GM18867 (cell line): ENCODE data around the gene MTAP.
A peak's percentile ranks its signal among the peaks of the same experiment; 100 is the strongest.

Source experiments
- ATAC-seq: cut with Tn5 transposase; IDR thresholded peaks from one replicate; pipeline ENCODE4 v1.9.1; 2021; ENCODE audit warnings: mild to moderate bottlenecking, moderate library complexity; ENCODE audit not compliant: unreplicated experiment

Gene MTAP

GRCh38 chr9:21968331-21969010 lies 166.0 kb downstream of the MTAP start:
- no peak for ATAC-seq

DNA sequence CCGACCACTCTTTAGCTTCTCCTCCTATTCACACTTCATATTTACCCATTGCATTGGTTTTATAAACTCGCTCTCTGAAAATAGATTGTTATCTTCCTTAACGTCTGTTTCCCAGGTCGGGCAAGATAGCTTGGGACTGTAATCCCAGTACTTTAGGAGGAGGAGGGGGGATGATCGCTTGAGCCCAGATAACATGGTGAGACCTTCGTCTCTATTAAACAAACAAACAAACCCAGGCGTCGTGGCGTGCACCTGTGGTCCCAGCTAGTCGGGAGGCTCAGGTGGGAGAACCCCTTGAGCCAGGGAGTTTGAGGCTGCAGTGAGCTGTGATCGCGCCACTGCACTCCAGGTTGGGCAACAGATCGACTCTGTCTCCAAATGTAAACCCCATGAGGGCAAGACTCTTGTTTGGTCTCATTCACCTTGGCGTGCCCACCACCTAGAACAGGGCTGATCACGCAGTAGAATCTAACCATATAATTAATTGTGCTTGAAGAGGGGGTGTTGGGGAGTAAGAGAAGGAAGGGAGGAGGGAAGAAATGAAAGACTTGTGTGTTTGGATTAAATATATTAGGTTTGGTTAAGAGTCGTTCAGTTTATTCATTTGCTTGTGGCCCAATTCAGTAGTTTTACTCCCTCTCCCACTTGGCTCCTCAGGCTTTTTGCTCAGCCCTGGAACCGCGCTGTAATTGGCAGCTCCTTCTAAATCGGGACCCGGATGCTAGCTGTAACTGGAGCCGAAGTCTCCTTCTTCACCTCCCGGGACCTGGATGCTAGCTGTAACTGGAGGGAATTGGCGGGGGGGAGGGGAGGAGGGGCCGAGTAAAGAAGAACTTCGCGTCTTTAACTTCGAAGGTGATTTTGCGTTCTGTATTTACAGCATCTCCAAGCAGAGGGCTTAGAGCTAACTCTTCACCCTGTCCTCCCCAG lies 166.8 kb downstream of the MTAP start:
- ATAC-seq: no peak

DNA sequence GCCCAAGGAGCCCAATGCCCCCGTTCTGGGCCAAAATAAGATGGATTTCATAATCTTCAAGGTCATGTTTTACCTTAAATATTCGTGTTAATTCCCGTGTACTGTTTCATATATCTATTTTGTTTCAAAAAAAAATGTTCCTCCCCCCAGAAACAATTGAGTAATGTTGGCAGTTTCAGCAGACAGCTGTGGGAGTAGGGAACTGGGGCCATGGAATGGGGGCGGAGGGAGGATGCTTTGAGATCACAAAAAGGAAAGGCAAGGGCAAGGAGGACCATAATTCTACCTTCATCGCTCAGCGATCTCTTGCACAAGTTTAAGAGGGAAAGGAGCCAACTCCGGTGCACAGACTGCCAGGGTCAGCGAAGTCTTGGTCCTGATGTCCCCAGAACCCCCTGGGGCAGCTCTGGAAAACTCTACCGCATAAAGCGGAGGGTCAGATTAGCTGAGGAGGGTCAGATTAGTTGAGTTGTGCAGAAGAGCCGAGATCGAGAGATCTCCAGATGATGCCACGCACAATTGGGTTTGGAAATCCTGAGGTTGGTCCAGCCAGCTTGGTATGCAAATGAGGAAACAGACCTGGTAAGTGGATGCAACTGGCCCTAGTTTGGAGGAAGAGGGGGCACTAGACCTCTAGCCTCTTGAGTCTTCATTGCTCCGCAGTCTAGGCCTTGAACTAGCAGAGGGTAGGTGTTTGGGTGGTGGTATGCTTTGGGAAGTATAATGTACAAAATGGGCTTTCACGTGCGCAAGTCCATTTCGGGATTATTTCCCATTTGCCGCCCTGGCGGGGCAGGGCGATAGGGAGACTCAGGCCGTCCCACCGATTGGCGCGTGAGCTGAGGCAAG lies 167.7 kb downstream of the MTAP start:
- no peak for ATAC-seq

DNA sequence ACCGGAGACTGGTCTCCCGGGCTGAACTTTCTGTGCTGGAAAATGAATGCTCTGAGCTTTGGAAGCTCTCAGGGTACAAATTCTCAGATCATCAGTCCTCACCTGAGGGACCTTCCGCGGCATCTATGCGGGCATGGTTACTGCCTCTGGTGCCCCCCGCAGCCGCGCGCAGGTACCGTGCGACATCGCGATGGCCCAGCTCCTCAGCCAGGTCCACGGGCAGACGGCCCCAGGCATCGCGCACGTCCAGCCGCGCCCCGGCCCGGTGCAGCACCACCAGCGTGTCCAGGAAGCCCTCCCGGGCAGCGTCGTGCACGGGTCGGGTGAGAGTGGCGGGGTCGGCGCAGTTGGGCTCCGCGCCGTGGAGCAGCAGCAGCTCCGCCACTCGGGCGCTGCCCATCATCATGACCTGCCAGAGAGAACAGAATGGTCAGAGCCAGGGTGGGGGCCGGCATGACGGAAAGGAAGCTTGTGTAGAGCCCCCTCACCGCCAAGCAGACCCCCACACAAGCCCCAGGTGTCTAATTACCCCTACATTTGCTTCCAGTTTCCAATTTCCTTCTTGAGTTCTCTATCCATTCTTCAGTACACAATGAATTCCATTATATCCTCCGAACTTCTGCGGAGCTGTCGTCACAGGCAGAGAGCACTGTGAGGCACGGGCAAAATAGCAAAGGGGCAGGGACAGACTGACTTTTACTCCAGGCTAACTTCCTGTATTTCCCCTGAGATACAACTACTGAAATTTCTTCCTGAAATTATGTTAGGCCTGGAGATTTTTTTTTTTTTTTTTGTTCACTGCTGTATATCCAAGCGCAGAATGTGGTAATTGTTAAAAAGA lies 168.6 kb downstream of the MTAP start:
- ATAC-seq: no peak

- no peak for ATAC-seq
These were observed 169.9 kb downstream of the MTAP start for GRCh38 chr9:21972361-21972760.

DNA sequence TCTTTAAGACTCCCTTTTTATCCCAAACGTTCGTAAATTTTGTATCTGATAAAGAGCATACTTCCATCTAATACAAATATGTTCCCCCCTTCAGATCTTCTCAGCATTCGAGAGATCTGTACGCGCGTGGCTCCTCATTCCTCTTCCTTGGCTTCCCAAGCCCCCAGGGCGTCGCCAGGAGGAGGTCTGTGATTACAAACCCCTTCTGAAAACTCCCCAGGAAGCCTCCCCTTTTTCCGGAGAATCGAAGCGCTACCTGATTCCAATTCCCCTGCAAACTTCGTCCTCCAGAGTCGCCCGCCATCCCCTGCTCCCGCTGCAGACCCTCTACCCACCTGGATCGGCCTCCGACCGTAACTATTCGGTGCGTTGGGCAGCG lies 171.9 kb downstream of the MTAP start:
- no peak for ATAC-seq

DNA sequence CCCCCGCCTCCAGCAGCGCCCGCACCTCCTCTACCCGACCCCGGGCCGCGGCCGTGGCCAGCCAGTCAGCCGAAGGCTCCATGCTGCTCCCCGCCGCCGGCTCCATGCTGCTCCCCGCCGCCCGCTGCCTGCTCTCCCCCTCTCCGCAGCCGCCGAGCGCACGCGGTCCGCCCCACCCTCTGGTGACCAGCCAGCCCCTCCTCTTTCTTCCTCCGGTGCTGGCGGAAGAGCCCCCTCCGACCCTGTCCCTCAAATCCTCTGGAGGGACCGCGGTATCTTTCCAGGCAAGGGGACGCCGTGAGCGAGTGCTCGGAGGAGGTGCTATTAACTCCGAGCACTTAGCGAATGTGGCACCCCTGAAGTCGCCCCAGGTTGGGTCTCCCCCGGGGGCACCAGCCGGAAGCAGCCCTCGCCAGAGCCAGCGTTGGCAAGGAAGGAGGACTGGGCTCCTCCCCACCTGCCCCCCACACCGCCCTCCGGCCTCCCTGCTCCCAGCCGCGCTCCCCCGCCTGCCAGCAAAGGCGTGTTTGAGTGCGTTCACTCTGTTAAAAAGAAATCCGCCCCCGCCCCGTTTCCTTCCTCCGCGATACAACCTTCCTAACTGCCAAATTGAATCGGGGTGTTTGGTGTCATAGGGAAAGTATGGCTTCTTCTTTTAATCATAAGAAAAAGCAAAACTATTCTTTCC lies 172.4 kb downstream of the MTAP start:
- ATAC-seq: peak; percentile 59

DNA sequence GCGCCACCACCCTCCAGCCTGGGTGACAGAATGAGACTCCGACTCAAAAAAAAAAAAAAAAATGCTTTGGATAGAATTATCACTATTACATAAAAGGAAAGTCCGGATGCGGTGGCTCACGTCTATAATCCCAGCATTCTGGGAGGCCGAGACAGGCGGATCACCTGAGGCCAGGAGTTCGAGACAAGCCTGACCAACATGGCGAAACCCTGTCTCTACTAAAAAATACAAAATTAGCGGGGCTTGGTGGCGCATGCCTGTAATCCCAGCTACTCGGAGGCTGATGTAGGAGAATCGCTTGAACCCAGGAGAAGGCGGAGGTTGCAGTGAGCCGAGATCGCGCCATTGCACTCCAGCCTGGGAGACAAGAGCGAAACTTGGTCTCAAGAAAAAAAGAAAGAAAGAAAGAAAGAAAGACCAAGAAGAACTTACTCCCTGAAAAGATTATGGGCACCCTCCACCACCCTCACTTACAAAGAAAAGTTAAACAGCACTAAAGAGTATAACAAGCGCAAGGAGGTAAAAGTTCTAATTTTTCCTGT lies 174.0 kb downstream of the MTAP start:
- ATAC-seq: no peak

DNA sequence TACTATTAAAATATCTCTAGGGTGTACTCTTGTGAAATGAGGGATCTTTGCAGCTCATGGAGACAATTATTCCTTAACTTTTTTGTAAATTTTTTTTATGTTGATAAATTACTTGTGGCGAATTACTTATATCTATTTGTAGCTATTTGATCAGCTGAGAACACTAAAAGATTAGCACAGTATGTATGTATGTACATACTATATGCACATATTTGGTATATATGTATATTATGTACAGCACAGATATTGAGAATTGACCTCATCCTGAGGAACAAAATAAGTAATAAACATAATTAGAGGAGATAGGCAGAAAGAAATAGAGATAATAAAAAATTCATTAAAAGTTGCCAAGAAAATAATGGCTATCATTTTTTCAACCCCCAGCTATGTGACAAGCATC lies 180.0 kb downstream of the MTAP start:
- no peak for ATAC-seq

DNA sequence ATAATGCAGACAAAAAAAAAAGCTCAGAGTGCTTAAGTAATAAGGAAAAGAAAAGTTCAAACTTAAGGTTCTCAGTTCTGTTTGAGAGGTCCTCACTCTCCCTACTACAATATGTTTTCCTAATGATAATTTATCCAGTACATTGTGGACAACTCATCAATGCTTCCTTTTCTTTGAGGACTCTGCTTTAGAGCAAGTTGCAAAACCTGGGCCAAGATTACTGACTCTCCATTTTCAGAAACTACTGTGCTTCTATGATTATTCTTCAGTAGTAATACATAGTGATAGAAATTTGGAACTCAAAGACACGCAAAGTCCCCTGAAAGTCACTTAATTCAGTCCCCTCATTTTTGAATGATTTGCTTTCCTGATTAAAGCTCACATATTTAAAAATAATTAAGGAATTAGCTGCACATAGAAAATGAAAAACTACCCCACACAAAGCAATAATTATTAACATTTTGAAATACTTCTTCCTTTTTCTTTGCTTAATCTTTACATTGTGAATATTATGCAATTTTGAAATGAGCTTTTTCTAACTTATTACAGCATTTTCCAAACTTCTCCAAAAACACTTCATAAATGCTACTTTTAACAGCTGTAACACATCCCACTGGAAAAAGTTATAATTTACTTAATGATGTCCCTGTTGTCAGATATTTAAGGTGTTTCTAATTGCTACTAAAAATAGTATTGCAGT lies 180.6 kb downstream of the MTAP start:
- ATAC-seq: no peak

DNA sequence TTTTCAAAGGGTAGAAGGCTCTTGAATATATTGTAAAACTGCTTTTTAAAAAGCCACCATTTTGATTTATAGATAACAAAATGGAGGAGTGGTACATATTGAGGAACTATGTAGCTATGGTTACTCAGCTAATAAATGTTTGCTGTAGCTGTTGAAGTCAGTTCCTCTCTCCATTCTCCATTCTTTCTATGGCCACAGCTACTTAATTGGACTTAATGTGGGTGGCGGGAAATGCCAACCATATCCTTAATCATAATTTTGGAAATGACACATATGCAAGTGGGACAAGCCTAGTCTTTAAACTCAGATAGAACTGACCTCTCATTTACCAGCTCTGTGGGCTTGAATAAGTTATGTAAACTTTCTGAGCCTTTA lies 181.1 kb downstream of the MTAP start:
- no peak for ATAC-seq

DNA sequence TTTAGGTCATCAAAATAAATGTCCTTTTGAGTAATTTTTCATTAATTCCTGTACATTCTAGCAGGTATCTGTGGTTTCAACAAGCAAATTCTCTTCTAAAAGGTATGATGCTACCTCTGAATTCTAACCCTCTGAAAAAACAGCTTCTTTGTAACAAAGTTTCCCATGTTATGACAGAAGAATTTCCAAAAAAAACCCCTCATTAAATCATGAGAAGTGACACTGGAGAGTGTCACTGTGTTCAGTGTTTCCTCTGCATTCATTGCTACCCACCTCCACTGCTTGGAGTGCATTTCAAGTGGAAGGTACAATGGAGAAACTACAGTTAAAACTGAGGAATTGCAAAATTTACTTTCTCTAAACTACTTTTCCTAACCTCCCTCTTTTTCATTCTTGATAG lies 181.7 kb downstream of the MTAP start:
- no peak for ATAC-seq

DNA sequence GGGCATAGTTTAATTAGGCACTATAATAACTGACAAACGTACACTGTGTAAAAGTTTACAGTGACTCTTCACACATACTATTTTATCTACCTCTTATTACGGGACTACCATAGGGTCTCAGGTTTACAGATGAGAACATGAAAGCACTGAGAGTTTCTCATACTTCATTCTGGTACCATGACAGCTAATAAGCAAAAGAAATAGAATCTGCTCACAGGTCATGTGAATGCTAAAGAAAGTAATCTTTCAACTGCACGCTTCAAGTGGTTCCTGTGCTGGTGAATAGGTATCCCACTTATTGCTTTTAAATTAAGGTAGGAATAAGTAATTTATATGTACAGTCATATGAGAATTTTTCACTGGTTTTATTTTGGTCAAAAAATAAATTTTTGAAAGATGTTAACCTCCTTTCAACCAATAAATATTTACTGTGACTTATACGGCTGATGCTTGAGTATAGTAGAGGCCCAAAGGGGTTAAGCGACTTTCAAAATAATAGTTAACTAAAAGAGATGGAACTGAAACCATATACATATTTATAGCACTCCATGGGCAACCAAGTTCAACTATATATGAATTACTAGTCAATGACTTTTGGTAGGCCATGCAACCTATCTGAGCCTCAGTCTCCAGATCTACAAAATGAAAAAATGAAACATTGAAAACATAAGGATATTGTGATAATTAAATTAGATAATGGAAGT lies 183.7 kb downstream of the MTAP start:
- no peak for ATAC-seq
